GM21717 (cell line): Measurements from ENCODE around the gene CHI3L1.

ENCODE experiments used
- ATAC-seq: cut with Tn5 transposase; IDR thresholded peaks from one replicate; pipeline ENCODE4 v1.9.1; 2021; ENCODE audit warnings: mild to moderate bottlenecking, moderate library complexity; ENCODE audit not compliant: unreplicated experiment

The CHI3L1 gene

DNA sequence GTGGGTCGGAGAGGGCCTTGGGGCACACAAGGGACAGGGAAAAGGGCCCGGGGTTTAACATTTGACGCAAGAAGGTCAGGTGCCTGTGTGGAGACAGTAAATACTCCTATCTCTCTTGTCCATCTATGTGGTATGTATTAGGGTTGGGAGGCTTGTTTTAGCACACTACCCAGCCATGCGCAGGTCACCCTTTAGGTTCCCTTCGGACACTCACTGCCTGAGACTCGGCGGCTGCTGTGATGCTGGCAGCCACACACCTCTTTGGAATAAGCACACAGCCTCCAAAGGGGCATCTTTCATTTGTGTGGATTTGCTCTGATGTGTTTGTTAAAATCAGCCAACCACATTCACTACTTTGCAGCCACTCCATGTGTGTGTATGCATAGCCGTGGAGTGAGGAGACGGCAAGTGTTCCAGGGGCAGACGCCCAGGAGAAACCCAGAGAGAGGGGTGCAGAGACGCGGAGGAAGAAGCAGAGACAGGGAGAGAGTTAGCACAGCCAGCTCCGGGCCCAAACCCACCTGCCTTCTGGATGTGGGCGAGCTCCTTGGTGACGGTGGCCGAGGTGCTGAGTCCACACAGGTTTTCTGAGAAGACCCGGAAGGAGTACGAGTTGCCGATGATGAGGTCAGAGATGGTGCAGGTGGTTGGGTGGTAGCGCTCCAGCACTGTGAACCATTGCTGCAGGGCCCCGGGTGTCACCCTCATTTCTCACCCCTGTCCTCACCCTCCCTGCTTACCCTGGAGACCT, 16.6 kb downstream of the CHI3L1 start:
- no peak for ATAC-seq

- ATAC-seq = no peak
Observed at GRCh38 chr1:203168991-203169390, 17.5 kb downstream of the CHI3L1 start.

GRCh38 chr1:203168256-203168786, 18.2 kb downstream of the CHI3L1 start:
- ATAC-seq = no peak

GRCh38 chr1:203167913-203168200, 18.6 kb downstream of the CHI3L1 start:
- no peak for ATAC-seq

GRCh38 chr1:203167026-203167912, 19.2 kb downstream of the CHI3L1 start:
- no peak for ATAC-seq

DNA sequence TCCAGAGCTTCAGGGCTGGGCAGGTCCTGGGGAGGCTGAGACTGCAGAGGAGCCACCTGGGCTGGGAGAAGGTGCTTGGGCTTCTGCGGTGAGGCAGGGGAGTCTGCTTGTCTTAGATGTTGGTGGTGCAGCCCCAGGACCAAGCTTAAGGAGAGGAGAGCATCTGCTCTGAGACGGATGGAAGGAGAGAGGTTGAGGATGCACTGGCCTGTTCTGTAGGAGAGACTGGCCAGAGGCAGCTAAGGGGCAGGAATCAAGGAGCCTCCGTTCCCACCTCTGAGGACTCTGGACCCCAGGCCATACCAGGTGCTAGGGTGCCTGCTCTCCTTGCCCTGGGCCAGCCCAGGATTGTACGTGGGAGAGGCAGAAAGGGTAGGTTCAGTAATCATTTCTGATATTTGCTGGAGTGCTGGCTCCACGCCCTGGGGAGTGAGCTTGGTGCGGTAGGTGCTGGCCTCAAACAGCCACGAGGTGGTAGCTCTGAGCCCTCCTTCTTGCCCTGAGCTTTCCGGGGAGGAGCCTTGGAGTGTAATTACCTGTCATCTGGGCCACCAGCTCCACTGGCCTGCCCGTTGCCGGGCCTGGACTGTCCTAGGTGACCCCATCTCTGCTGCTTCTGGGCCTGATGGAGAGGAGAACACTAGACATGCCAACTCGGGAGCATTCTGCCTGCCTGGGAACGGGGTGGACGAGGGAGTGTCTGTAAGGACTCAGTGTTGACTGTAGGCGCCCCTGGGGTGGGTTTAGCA, 20.1 kb downstream of the CHI3L1 start:
- no peak for ATAC-seq

GRCh38 chr1:203165800-203166161, 20.7 kb downstream of the CHI3L1 start:
- no peak for ATAC-seq

GRCh38 chr1:203165101-203165799, 21.3 kb downstream of the CHI3L1 start:
- no peak for ATAC-seq

DNA sequence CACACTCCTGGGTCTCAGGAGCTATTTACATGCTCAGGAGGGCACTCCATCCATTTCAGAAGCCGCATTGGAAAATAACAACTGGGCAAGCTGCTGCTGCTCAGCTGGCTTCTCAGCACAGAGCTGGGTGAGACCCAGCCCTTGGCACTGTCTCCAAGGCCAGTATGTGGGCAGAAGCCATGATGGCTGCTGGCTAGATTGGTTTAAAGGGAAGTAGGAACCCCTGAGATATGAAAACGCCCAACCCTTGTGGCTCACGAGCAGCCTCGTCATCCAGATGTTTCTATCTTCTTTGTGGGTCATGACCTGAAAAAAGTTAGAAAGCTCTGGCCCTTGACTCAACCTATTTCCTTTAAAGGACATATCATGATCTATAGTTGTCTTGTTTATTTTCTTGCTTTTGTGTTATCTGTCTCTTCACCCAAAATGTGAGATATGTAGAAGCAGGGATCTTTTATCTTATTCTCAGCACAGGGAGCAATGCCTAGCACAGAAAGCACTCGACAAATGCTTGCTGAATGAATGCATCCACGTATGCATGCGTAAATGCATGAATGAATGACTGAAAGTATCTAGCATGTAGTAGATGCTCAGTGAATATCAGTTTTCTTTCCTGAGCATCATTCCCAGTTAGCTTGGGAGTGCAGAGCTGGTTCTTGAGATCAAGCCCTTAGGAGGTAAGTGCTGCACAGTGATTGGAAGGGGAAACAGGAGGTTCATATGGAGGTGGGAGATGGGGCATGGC, 22.4 kb downstream of the CHI3L1 start:
- ATAC-seq = no peak

DNA sequence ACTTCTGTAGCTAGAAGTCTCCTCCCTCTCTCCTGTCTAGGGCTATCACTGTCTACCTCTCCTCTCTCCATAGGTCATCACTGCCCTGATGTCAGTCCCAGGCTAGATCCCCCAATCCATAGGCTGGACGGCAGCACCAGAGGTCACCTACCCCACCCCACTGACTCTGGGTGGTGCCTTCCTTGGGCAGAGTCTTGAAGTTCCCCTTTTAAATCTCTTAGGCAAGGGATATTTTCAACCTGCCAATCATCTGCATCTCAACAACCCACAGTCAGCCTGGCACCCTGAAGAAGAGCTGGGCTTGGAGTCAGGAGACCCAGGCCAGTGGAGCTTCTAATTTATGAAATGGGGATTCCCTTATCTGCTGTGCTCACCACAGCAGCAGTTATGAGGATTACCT, 24.1 kb downstream of the CHI3L1 start:
- no peak for ATAC-seq

- ATAC-seq = no peak
Observed at GRCh38 chr1:203161703-203162102, 24.8 kb downstream of the CHI3L1 start.

DNA sequence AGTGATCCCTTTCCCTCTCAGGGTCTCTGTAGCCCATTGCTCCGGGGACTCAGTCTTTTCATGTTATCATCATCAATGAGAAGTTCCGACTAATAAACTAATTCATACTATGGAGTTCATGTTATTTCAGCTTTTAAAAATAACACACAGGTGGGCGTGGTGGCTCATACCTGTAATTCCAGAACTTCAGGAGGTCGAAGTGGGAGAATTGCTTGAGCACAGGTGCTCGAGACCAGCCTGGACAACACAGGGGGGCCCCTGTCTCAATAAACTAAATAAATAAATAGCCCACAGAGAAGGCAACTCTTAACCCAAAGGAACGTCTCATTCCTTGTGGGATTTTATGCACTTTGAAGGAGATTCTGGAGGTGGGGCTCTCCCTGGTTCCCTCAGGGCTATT, 25.3 kb downstream of the CHI3L1 start:
- no peak for ATAC-seq

DNA sequence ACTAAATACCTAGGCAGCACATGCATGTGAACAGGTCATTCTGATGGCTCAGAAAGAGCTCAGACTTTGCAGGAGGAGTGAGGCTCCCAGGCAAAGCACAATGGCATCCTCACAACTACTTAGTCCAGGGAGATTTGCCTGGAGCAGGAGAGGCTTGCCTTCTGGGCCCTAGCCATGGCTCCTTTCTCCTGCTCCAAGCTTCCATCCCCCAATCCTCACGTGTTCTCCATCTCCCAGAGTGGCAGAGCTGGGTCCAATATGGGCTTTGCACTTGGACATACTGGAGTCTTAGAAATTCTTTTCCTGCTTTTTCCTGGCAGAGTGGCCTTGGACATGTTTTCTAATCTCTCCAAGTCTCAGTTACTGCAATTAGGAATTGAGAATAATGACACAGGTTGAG, 26.7 kb downstream of the CHI3L1 start:
- ATAC-seq = no peak

GRCh38 chr1:203158960-203159665, 27.4 kb downstream of the CHI3L1 start:
- no peak for ATAC-seq

DNA sequence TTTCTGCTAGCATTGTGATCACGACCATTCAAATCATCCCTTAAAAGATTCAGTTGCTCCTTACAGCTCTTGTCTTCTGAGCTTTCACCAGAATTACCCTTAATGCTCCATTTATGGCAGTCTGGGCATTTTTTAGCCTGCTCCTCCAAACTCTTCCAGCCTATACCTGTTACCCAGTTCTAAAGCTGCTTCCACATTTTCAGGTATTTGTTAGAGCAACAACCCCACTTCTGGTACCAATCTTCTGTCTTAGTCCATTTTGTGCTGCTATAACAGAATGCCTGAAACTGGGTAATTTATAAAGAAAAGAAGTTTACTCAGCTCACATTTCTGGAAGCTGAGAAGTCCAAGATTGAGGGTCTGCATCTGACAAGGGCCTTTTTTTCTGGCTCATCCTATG, 28.1 kb downstream of the CHI3L1 start:
- ATAC-seq = no peak

DNA sequence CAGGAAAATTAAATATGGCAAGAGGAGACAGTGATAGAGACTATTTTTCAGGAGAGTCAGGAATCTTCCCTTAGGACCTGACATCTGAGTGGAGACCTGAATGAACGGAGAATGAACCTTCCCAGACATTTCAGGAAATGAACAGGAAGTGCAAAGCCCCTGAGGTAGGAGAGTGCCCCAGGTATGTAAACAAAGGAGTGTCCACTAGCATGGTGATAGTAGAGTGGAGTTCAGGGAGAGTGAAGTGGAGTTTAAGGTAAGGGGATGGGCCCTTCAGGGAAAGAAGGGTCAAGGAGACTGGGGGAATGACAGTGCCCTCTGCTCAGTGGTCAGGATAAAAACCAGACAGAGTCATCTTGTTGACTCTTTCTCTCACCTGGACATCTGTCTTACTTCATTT, 30.2 kb downstream of the CHI3L1 start:
- ATAC-seq = no peak

DNA sequence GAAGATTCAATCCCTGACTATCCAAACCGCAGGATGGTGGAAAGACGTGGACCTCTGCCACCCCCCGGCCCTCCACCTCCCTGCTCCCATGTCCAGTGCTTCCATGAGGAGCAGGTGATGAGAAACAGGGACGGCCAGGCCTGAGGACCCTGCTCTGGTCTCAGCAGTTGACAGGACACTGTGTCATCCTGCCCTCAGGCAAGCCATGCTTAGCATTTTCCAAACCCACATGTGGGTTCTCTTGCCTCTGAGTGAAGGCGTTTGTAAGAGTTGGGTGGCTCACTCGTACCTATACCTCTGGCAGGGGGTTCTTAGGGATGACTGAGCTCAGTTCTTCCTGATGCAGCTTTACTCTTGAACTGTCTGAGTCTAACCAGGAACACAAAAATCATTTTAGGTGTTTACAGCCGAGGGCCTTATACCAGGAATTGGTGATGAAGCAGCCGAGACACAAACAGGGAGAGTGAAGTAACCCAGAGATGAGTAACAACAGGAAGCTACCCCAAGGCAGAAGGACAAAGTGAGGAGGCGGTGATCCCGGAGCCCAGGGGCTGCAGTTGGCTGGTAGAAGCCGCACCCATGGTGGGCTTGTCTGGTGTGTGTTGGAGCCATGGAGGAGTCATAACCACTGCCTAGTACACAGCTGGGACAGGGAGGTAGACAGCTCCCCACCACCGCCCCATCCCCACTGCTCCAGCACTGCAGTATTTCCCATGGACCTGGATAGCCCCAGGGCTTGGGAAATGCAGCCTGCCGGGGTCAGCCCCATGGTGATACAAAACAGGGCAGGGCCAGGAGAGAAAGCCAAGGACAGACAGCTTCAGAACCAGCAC, 32.3 kb downstream of the CHI3L1 start:
- no peak for ATAC-seq

GRCh38 chr1:203153051-203153988, 33.2 kb downstream of the CHI3L1 start:
- no peak for ATAC-seq
